Heart left ventricle (tissue), 13 donors: ENCODE data around the gene ASPDH.

Experiments
- POLR2A ChIP-seq, 2 donors: fragments of 450-650 bp; IDR thresholded peaks; one replicate each; pipeline ENCODE4 v1.6.1; 2017; ENCODE audit warnings: antibody characterized with exemption in 2 of 2, mild to moderate bottlenecking in 2 of 2, moderate library complexity in 2 of 2
- TF ChIP-seq, protein P1 (sequence below), 12 donors: fragments of 200-600 bp; sonication (generic) in 4 of 12; IDR thresholded peaks; one replicate each; pipeline versions ENCODE4 v1.5.0 to v1.8.0; 2018 to 2022; ENCODE audit warnings: antibody characterized with exemption in 12 of 12, mild to moderate bottlenecking in 5 of 12
- donor health status: ischemic (EF 13 %, LVEDD 7.1; RV severe dilation, severe dysfunction).
- donor health status: DM: no; HTN: yes; CAD: no.
- donor health status: DM: no; HTN: no; CAD: no.
- donor health status: ischemic (EF 25% LVEDD 6.9; RV normal size, moderate dysfunction).
- donor health status: ischemic (EF 25% LVEDD 5.7; RV mildly dilated, moderate dysfunction).
- donor health status: ischemic (EF 35%, LVEDD 5.7; RV mildly dilated, moderate dysfunction).
- donor health status: nonischemic (EF 11% LVEDD 7.7; RV severe dilation, severe dysfunction).
- donor health status: DM: yes; HTN: yes; CAD: no.
- donor health status: PGD.
- donor health status: ischemic (EF 29% LVEDD 5.4; RV normal size, mild dysfunction).
- donor health status: nonischemic (EF 23%, LVEDD 6.1; RV moderate dilation, normal function).

DNA sequence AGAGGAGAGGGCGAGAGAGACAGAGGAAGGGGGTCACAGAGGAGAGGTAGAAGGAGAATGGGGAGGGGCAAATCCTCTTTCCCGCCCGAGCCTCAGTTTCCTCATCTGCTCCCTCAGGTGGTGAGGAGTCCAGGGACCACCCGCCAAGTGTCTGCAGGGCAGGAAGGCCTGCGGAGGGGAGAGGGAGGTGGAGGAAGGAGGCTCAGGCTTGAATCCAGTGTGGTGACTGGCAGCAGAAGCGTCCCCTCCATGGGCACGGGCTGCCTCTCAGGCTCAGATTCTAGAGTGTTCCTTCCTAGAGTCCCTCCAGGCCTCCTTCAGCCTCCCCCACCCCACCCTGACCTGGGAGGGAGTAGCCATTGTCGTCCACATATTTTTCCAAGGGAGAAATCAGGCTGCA, 20.5 kb downstream of the ASPDH start:
- no peak for TF ChIP-seq POLR2A (IDR thresholded peaks at IDR 0.05)
- TF ChIP-seq, protein P1, sequence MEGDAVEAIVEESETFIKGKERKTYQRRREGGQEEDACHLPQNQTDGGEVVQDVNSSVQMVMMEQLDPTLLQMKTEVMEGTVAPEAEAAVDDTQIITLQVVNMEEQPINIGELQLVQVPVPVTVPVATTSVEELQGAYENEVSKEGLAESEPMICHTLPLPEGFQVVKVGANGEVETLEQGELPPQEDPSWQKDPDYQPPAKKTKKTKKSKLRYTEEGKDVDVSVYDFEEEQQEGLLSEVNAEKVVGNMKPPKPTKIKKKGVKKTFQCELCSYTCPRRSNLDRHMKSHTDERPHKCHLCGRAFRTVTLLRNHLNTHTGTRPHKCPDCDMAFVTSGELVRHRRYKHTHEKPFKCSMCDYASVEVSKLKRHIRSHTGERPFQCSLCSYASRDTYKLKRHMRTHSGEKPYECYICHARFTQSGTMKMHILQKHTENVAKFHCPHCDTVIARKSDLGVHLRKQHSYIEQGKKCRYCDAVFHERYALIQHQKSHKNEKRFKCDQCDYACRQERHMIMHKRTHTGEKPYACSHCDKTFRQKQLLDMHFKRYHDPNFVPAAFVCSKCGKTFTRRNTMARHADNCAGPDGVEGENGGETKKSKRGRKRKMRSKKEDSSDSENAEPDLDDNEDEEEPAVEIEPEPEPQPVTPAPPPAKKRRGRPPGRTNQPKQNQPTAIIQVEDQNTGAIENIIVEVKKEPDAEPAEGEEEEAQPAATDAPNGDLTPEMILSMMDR (IDR thresholded peaks at IDR 0.05), result no peak
